Measurements from ENCODE around the gene PWWP2B. TPM values are rescaled to one million over a fixed set of nuclear protein-coding genes. Genes with fewer than 3 reads are reported as not detected.
"Not testable (repeated sequence)": the region's sequence is repeated elsewhere in the genome, so short reads cannot be mapped to it uniquely, and the experiment has no call there.

Gene PWWP2B
- polyA plus RNA-seq, 1 donor = 5.4 TPM

DNA sequence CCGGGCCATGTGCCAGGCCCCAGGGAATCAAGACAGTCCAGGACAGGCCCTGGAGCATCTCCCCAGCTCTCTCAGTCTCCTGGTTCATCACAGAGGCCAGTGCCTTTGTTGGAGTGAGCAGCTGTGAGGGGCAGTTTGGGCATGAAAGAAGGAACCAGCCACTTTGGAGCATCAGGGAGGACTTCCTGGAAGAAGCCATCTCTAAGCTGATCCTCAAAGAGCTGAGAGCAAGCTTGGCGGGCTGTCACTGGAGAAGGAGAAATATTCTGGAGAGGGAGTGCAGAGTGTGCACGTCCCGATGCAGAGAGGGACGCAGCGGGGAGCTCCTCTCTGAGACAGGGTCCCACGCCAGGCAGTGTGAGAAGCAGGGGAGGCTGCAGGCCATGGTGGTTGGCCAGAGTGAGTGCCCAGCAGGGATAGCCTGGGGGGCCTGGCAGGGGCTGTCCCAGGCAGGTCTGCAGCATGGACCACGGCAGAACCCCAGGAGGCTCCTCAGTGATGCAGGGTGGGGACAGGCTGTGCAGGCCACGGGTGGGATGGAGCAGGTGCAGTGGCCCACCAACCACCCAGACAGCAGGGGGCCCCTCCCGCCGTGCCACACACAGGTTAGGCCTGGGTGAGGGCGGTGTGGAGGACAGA is 34.7 kb downstream of the PWWP2B start:
- DNase-seq = no peak

DNA sequence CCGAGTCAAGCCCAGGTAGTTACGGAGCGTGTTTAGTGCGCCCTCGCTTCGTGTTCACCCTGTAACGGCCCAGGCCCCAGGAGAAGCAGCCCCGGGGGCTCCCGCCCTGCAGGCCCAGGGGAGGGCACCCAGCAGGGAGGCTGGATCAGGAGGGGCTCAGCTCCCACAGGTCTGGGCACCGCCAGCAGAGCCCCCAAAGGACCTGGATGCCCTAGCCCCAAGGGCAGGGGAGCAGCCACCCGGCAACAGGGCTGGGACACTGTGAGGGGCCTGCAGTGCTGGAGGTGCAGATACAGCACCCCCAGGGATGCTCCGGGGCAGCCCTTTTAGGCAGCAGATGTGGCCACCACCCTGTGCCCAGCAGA is 35.2 kb downstream of the PWWP2B start:
- no peak for DNase-seq

DNA sequence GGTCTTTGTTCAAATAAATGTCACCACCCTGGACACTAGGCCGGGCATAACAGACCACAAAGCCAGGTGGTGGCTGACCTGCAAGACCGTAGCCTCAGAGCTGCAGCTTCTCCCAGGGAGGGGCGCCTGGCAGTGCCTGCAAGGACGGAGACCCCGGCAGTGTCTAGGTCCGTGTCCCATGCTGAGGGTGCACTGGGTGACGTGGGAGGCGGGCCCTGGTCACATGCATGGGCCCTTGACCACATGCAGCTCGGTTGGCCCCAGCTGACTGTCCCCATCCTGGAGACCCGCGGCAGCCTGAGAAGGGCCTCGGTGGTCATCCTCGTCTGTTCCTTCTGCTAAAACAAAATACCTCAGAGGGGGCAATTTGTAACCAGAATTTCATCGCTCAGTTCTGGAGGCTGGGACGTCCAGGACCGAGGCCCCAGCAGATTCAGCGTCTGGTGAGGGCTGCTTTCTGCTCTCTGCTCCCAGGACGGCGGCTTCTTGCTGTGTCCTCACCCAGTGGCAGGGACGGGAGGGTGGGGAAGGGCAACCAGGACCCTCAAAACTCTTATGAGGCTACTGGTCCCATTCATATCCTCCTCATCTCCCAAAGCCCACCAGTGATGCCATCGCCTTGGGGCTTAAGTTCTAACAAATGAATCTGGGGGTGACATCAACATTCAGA is 36.8 kb downstream of the PWWP2B start:
- DNase-seq = no peak

DNA sequence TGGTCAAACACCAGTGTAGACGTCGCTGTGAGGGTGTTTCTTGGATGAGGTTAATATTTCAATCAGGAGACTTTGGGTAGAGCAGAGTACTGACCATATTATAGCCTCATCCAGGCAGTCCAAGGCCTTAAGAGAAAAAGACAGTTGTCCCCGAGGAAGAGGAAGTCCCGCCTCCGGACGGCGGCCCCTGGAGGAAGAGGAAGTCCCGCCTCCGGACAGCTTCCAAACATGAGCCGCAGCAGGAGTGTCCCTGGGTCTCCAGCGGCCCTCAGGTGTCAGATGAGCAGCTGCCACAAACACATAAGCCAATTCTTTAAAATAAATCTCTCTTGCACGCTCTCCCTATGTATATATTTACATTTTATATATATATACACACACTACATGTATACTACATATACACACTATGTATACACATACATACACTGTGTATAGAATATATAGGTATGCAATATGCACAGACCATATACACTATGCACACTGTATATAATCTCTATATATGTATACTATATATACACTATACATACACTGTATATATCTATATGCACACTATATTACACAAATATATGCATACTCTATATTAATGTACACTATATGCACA is 37.5 kb downstream of the PWWP2B start:
- no peak for DNase-seq

DNA sequence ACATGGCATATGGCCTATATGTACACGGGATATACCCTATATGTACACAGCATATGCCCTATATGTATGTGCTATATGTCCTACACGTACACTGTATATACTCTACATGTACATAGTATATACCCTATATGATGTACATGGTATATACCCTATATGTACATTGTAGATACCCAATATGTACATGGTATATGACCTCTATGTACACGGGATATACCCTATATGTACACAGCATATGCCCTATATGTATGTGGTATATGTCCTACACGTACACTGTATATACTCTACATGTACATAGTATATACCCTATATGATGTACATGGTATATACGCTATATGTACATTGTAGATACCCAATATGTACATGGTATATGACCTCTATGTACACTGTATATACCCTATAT is 38.3 kb downstream of the PWWP2B start:
- not testable (repeated sequence) for DNase-seq

DNA sequence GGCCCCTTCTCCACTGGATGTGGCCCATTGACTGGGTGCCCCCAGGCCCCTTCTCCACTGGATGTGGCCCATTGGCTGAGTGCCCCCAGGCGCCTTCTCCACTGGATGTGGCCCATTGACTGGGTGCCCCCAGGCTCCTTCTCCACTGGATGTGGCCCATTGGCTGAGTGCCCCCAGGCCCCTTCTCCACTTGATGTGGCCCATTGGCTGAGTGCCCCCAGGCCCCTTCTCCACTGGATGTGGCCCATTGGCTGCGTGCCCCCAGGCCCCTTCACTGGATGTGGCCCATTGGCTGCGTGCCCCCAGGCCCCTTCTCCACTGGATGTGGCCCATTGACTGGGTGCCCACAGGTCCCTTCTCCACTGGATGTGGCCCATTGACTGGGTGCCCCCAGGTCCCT is 39.1 kb downstream of the PWWP2B start:
- DNase-seq = not testable (repeated sequence)

DNA sequence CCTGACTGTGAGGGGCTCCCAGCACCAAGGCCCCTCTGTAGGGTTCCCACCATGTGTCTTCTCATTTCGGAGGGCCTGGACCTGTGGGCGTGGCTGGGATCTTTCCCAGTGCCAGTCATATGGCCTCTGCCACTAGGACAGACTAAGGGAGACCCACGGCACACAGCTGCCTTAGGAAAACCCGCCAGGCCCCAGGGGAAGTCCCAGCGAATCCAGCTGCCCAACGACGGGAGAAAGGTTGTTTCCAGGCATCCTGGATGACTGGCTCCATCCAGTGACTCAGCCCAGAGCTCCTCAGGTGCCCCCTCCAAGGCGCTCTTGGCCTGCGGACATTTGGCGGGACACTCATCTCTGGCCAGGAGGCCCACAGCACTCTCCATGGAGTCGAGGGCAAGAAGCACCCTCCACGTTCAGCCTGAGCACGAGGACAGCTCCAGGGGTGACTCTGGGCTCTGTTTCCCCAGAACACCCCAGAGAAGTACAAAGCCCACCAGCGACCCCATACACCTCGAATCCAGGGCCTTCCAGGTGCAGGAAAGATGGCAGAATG is 39.9 kb downstream of the PWWP2B start:
- DNase-seq = no peak

DNA sequence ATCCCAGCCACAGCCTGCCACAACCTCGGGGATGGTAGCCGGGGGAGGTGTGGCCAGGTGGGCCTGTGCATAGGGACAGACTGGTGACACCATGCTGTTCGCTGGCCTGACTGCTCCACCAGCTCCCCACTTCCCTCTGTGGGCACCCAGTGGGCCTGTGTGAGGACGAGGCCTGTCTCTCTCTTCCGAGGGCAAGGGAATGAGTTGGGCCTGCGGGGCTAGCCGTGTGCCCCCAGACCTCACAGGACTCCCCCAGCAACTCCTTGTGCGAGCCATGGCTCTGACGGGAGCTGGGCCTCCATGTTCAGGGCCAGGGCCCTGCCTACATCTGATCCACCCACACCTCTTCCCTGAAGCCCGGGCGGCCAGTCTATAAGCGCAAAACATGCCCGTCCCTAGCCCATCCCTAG is 40.5 kb downstream of the PWWP2B start:
- DNase-seq = no peak

DNA sequence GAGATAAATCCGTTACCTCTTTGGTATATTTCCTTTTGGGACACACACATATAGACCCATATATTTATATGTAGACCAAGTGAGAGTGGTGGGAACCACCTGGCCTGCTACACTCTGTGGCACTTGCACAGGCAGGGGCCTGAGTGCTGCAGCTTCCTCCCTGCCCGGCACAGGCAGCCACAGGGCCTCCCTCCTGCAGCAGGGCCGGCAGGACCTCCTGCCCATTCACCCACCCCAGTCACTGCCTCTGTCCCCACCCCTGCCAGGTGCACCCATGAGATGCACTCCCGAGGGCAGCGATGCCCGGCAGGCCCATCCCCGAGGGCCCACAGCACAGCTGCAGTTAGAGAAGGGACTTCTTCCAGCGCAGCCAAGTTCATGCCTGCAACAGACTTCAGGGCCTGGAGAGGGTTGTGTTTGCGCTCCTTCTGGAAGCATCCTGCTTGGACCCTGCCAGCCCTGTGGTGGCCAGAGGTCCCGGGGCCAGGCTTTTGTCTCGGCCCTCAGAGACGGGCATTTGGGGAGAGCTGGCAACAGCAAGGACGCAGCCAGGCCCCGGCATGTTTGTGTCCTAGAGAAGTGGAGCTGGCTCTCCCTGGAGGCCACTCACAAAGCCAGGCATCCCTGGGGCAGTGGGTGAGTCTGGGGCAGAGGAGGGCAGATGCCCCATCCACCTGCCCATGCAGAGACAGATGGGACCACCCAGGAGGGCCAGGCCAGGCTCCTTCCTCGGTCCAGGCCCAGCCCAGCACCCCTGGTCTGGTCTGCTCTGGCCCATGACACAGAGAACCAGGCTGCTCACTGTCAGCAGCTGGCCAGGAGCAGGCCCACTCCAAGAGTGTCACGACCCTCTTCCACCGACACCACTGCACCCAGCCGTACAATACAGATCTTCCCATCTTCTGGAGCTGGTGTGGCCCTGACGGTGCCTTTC is 41.4 kb downstream of the PWWP2B start:
- no peak for DNase-seq

DNA sequence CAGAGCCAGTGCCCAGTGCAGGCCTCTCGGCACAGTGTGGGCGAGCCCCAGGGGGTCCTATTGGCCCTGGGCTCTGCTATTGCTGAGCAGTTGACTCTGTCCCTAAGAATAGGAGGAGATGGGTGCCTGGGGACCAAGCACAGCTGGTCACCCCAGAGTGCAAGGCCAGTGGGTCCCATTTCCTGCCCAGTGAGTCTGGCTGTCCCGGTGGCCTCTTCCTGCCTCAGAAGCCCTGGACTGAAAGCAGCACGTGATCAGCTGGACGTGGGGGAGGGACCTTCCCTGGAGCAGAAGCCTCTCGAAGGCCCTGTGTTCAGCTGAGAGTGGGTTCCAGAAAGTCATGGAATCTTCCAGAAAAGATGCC is 42.0 kb downstream of the PWWP2B start:
- DNase-seq = no peak

DNA sequence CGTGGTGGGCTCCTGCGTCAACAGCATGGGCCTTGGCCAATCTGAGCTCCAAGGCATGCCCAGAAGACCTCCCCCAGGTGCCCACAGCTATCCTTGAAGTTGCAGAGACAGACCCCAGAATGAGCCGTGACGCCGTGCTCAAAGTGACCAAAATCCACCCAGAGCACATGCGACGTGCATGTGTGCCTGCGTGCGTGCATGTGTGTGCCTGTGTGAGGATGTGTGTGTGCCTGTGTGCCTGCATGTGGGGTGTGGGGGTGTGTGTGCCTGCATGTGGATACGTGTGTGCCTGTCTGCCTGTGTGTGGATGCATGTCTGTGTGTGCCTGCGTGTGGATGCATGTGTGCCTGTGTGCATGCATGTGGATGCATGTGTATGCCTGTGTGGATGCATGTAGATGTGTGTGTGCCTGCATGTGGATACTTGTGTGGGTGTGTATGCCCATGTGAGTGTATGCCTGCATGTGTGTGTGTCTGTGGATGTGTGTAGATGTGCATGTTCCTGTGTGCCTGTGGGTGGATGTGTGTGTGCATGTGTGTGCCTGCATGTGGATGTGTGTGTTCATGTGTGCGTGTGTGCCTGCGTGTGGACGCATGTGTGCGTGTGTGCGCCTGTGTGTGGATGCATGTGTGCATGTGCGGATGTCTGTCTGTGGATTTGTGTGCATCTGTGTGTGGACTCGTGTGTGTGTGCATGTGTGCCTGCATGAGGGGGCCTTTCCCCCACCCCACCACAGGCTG is 42.6 kb downstream of the PWWP2B start:
- no peak for DNase-seq

DNA sequence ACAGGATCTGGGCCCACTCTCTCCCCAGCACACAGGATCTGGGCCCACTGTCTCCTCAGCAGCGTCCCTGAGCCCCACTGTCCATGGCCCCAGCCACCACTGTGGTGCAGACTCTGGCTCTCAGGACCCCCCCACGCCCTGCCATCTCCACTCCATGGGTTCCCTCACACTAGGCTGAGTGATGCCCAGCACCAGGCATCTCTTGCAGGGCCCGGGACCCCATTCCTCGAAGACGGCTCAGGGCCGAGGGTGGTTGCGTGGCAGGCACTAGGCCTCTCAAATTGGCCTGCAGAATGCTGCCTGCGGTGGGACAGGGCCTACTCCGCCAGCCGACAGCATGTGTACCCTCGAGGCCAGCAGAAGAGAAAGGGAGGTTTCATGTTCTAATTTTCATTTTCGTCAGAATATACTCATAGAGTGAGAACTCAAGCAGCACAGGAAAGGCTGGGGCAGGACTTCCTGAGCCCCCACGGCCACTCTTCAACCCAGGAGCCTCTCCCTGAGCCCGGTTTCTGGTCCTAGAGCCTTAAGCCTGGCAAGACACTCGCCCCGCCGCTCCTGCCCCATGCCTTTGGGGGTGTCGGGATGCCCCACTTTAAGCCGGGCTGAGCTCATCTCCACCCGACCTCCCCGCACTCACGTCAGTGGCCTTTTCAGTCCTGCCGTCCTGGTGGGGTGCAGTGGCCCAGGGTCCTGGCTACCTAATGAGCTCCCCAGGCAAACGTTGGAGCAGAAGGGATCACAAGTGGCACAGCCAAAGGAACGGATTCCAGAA is 44.0 kb downstream of the PWWP2B start:
- DNase-seq = no peak

DNA sequence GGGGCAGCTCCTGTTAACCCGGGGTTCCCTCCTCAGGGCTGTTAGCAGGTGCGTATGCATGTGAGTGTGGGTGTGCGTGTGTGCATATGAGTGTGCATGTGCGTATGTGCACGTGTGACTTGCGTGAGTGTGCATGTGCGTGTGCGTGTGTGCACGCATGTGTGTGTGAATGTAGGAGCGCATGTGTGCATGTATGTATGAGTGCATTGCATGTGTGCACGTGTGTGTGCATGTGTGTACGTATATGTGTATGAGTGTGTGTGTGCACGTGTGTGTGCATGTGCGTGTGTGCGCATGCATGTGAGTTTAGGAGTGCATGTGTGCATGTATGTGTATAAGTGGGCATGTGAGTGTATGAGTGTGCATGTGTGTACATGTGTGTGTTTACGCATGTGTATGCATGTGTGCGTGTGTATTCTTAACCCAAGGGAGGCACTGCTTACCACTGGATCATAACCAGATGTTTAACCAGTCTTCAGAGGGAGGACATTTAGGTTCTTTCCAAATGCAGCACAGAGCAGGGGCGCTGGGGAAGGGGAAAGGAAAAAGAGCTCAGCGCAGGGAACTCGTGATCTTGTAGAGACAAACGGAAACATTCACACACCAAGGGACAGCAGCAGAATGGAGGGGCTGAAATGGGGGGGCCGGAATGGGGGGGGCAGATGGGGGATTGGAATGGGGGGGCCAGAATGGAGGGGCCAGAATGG is 45.0 kb downstream of the PWWP2B start:
- no peak for DNase-seq

DNA sequence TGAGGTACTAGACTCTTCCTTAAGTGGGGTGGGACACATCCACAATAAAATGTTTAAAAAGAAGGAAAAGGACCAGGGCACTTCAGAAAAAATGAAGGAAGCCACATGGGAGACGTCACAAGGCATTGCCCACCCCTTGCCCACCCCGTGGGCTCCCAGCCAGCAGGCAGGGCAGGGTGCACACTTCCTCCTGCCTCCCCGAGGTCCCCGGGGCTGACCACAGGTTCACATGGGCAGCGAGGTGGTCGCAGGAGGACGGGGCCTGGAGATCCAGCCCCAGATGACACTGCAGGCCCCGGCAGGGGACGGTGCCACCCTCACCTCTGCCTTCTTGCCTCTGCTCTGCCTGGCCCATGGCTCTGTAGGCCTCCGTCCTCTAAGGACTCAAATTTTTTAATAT is 45.6 kb downstream of the PWWP2B start:
- no peak for DNase-seq

DNA sequence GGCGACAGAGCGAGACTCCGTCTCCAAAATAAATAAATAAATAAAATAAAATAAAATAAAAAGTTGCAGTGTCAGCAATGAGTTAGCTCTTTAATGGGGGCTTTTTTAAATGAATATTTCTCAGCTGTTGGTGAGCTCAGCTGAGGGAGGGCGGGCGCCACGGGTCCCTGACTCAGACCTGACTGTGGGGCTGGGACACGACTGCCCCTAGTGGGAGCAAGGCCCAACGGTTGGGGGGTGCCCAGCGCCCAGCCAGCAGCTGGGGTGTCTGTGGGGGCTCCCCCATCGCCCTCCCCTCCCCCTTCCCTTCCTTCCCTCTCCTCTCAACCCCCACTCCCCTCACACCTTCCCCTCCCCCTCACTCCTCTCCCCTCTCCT is 46.6 kb downstream of the PWWP2B start:
- no peak for DNase-seq

DNA sequence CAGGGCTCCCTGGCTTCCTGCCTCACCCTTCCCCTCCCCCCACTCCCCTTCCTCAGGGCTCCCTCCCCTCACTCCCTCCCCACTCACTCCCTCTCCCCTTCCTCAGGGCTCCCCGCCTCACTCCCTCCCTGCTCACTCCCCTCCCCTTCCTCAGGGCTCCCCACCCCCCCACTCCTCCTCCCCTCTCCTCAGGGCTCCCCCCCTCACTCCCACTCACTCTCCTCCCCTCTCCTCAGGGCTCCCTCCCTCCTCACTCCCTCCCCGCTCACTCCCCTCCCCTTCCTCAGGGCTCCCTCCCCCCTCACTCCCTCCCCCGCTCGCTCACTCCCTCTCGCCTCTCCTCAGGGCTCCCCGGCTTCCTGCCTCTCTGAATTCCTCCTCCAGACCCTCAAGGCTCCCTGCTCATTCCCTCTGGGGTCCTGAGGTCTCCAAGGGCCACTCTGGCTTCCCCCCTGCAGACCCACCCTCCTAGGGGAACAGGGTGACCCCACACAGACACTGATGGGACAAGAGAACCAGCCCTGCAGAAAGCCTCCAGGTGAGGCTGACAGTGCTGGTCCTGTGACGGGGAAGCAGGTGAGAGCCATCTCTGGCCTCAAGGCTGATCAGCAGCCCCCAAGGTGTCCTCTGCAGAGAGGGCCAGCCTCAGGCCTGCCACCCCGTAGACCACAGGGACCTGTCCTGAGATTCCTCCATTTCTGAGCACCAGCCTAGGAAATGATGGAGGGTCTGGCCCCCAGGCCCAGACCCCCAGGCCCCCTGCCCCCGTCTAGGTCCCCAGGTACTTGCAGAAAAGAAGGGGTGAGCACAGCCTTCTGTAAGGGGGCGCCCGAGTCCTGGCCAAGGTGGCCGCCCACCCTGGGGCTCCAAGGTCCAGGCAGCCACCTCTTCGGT is 47.2 kb downstream of the PWWP2B start:
- DNase-seq = peak; percentile 88

DNA sequence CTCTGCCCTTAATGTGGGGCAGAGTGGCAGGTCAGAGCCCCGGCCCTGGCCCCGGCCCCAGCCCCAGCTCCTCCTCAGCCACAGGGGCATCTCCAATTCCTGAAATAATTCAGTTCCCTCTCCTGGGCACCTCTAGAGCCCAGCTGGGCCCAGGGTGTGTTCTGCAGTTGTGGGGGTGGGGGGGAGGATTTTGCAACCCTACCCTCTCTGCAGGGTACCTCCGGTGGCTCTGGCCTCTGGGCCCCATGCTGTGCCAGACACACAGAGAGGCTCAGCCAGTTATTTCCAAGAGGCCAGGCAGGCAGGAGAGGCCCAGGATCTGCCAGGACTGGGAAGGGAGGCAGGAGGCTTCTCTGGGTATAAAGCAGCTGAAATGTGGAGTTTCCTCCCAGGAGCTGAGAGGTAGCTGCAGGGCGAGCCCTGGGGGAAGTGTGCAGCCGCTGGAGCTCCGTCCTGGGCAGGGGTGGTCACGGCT is 47.9 kb downstream of the PWWP2B start:
- DNase-seq = no peak

DNA sequence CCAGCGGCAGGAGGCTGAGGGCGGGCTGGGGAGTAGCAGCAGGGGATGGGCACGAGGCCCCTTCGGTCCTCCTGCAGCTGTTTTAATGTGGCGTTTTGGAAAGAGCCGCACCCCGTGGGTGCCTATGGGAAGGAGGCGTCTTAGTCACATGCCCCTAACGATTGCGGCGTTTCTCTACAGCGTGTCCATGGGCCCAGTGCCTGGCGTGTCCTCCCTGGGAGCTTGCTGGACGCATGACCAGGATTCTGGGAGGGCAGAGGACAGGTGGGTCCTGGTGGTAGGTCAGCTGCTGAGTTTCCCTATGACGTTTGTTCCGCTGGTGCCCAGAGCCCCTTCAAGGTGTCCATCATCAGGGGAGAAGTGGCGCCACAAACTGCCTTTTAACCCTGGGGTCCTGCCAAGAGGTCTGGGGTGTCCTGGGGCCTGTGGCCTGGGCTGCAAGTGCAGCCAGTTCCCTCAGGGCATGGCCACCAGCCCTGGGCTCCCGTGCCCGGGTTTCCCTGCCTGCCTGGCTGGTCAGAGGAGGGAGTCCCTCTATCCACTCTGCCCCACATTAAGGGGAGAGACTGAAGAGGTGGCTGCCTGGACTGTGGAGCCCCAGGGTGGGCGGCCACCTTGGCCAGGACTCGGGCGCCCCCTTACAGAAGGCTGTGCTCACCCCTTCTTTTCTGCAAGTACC is 48.7 kb downstream of the PWWP2B start:
- DNase-seq = no peak

DNA sequence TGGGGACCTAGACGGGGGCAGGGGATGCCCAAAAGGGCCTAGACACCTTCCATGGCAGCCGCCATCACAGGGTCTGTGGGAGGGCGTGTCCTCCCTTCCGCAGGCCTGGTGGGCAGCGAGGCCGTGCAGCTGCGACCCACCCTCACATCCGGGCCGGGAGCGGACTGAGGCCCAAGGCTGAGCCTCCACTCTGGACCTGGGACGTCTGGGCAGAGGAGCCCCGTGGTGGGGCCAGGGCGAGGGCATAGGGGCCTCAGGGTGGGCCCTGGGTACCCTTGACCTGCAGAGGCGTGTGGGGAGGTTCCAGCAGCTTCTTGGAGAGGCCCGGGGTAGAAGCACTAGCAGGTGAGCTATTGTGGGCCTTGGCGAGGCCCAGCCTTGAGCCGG is 49.2 kb downstream of the PWWP2B start:
- no peak for DNase-seq

Measured in left kidney (tissue), 2 donors.